Esophagus squamous epithelium (tissue), 5 donors: ENCODE results near the gene GGCT. TPM values are rescaled to one million over a fixed set of nuclear protein-coding genes. Genes with fewer than 3 reads are reported as not detected.

Experiments
- DNase-seq: peaks from one replicate; lab custom pipeline; 2025; lab: John Stamatoyannopoulos, UW
- H3K27ac ChIP-seq, 4 donors: fragments of 200-600 bp; sonication (generic); one replicate each; pipeline ENCODE4 v1.5.1; 2016 to 2019; ENCODE audit warnings: mild to moderate bottlenecking in 1 of 4
- H3K27me3 ChIP-seq, 4 donors: fragments of 200-600 bp; sonication (generic); 1 replicate in 3 of 4; 2 replicates in 1 of 4; pipeline versions ENCODE4 v1.5.1 to v1.6.0; 2017 to 2021; ENCODE audit warnings: antibody characterized with exemption in 1 of 4
- H3K36me3 ChIP-seq, 3 donors: fragments of 200-600 bp; sonication (generic); one replicate each; pipeline ENCODE4 v1.5.1; 2016 to 2019
- H3K4me1 ChIP-seq, 3 donors: fragments of 200-600 bp; sonication (generic); one replicate each; pipeline ENCODE4 v1.5.1; 2017 to 2019
- H3K4me3 ChIP-seq, 4 donors: fragments of 200-600 bp; sonication (generic); 1 replicate in 3 of 4; 2 replicates in 1 of 4; pipeline ENCODE4 v1.5.1; 2016 to 2019; ENCODE audit warnings: mild to moderate bottlenecking in 2 of 4, moderate library complexity in 1 of 4
- H3K9me3 ChIP-seq, 3 donors: fragments of 200-600 bp; sonication (generic); one replicate each; pipeline ENCODE4 v1.5.1; 2016 to 2019
- CTCF ChIP-seq, 6 experiments: fragments of 450-650 bp in 4 of 6; fragments of 200-600 bp in 2 of 6; sonication (generic) in 2 of 6; IDR thresholded peaks; one replicate each; pipeline ENCODE4 v1.5.1; 2016 to 2019; ENCODE audit warnings: antibody characterized with exemption in 6 of 6, mild to moderate bottlenecking in 4 of 6, moderate library complexity in 4 of 6
- POLR2A ChIP-seq, 4 donors: fragments of 450-650 bp; IDR thresholded peaks; one replicate each; pipeline ENCODE4 v1.6.1; 2017; ENCODE audit warnings: antibody characterized with exemption in 4 of 4, mild to moderate bottlenecking in 4 of 4, moderate library complexity in 3 of 4
- WGBS, 2 donors: methylation state at CpG; one replicate each; pipeline ENCODE4 v1.1.5; 2018; 5-methylcytosine and 5-hydroxymethylcytosine counted together
- intact Hi-C: fragments of 100-400 bp; cut with DNase I; formaldehyde crosslinking; loops from one replicate; pipeline ENCODE4 v1.15.0; 2022
- total RNA-seq, 4 donors: library from RNA; depleted of rRNA; stranded (reverse); fragments of >200 nt; gene quantifications; one replicate each; pipeline ENCODE4 v1.1.0, GENCODE V29; 2016
- donor health status: DM: yes; HTN: yes; CAD: no.

The GGCT gene
- total RNA-seq, 4 donors from 2014 or later, result 42.3 to 74.9 (median 63.9) TPM

DNA sequence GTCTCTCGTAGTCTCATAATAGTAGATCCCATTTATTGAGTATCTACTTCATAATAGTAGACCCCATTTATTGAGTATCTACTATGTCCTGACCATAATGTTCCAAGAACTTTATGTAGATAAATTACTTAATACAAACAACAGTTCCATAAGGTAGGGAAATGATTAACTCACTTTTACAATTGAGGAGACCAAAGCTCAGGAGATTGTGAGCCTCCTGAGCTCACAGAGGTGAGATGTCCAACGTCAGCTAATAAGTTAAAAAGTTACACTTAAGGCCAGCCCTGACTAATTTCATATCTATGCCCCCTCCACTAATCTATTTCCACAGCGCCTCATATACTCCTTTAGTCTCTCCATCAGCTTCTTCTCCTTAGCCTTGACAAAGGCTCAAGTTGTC lies 17.5 kb upstream of the GGCT start:
- H3K36me3 ChIP-seq, result no peaks in the 10 kb centered on the region
- peak overlapping the region in 2 of 4 donors; percentile 16 to 83 for H3K27ac ChIP-seq
- intact Hi-C loops, result no loop called here
- H3K4me3 ChIP-seq, result no peak overlapping the region
- 93 to 98% methylated on average over 3 of the region's 3 CpGs for WGBS, 2 donors
- DNase-seq, result no peak
- no peaks in the 10 kb centered on the region for H3K27me3 ChIP-seq
- no peak for TF ChIP-seq POLR2A (IDR thresholded peaks at IDR 0.05)
- TF ChIP-seq CTCF (IDR thresholded peaks at IDR 0.05), result no peak
- H3K4me1 ChIP-seq, result peaks cover 6 to 39% (median 13%) of the 10 kb centered on the region in 3 donors
- no peaks in the 10 kb centered on the region for H3K9me3 ChIP-seq

DNA sequence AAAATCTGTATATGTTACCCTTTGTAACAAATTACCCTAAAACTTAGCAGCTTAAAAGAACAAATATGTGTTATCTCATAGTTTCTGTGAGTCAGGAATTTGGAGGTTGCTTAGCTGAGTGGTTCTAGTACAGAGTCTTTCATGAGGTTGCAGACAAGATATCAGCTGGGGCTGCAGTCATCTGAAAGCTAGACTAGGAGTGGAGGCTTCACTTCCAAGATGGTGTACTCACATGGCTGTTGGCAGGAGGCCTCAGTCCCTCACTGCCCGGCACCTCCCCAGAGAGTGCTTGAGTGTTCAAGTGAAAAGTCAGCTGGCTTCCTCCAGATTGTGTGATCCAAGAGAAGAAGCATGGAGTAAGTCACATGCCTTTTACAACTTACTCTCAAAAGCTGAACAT lies 16.9 kb upstream of the GGCT start:
- intact Hi-C loops, result no loop called here
- peak overlapping the region; percentile 16 to 83 (median 72) for H3K27ac ChIP-seq

DNA sequence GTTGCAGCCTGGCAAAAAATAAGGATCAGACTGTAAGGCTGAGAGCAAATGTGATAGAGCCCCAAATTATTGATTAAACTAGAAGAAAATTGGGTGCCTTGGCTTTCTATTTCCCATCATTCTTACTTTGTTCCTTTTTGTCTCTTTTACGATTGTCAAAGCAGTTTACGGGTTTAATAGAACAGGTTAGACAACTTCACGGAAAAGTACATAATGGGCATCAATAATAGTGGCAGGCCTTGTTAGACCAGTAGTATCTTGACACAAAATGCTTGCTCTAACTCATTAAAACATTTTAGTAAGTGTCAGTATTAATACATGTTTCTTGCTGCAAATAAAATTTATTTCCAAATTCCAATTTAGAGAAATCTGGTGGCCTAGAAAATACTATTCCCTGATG lies 14.5 kb upstream of the GGCT start:
- H3K36me3 ChIP-seq, result no peaks in the 10 kb centered on the region
- TF ChIP-seq CTCF (IDR thresholded peaks at IDR 0.05), result no peak
- TF ChIP-seq POLR2A (IDR thresholded peaks at IDR 0.05), result no peak
- no peaks in the 10 kb centered on the region for H3K9me3 ChIP-seq
- intact Hi-C loops, result loop anchor here (5.0 kb wide), 1 partner anchor 38 kb away; no protein-coding TSS in a partner anchor
- DNase-seq, result no peak
- H3K27me3 ChIP-seq, result no peaks in the 10 kb centered on the region
- 37 to 55% methylated on average over 3 of the region's 3 CpGs for WGBS, 2 donors
- peaks cover 6 to 52% (median 13%) of the 10 kb centered on the region in 3 donors for H3K4me1 ChIP-seq
- peak overlapping the region in 3 of 4 donors; percentile 63 to 83 (median 80) for H3K27ac ChIP-seq
- H3K4me3 ChIP-seq, result no peak overlapping the region

More for the DNA sequence above, 16.9 kb upstream of the GGCT start:
- 33 to 57% methylated on average over 1 of the region's 1 CpG for WGBS, 2 donors
- Histone ChIP-seq H3K4me3 (no peak overlapping the region), H3K9me3 (no peaks in the 10 kb centered on the region), H3K36me3 (no peaks in the 10 kb centered on the region), H3K4me1 (peaks cover 6 to 45% (median 13%) of the 10 kb centered on the region in 3 donors), H3K27me3 (no peaks in the 10 kb centered on the region)
- DNase-seq, result no peak
- no peak for TF ChIP-seq CTCF (IDR thresholded peaks at IDR 0.05)

GRCh38 chr7:30515761-30516160 lies 11.1 kb upstream of the GGCT start:
- intact Hi-C loops, result loop anchor here (5.0 kb wide), 1 partner anchor 42 kb away; no protein-coding TSS in a partner anchor
- Histone ChIP-seq H3K27me3 (no peaks in the 10 kb centered on the region), H3K9me3 (no peaks in the 10 kb centered on the region), H3K4me1 (peaks cover 0 to 41% (median 9%) of the 10 kb centered on the region in 3 donors), H3K4me3 (no peak overlapping the region), H3K27ac (peak overlapping the region in 1 of 4 donors; percentile 38), H3K36me3 (no peaks in the 10 kb centered on the region)
- DNase-seq, result no peak
- no peak for TF ChIP-seq CTCF (IDR thresholded peaks at IDR 0.05)
- TF ChIP-seq POLR2A (IDR thresholded peaks at IDR 0.05), result no peak
- WGBS, 2 donors, result 81 to 95% methylated on average over 2 of the region's 2 CpGs

- H3K9me3 ChIP-seq, result no peaks in the 10 kb centered on the region
- WGBS, 2 donors, result 87 to 95% methylated on average over 1 of the region's 1 CpG
- no peak overlapping the region for H3K4me3 ChIP-seq
- peaks cover 9 to 40% (median 11%) of the 10 kb centered on the region in 3 donors for H3K4me1 ChIP-seq
- H3K36me3 ChIP-seq, result no peaks in the 10 kb centered on the region
- H3K27me3 ChIP-seq, result no peaks in the 10 kb centered on the region
- H3K27ac ChIP-seq, result no peak overlapping the region
- TF ChIP-seq CTCF (IDR thresholded peaks at IDR 0.05) (no peak), POLR2A (IDR thresholded peaks at IDR 0.05) (no peak)
- intact Hi-C loops, result loop anchor here (5.0 kb wide), 1 partner anchor 43 kb away; no protein-coding TSS in a partner anchor
- DNase-seq, result no peak
Measured at GRCh38 chr7:30514776-30515175, 10.1 kb upstream of the GGCT start.
